ENCODE measurements around the gene IPO7. TPM values are rescaled to one million over a fixed set of nuclear protein-coding genes. Genes with fewer than 3 reads are reported as not detected.
A peak's percentile ranks its signal among the peaks of the same experiment; 100 is the strongest.

Gene IPO7
- total and polyA plus RNA-seq, 5 donors, result 30.8 to 131 (median 115) TPM

DNA sequence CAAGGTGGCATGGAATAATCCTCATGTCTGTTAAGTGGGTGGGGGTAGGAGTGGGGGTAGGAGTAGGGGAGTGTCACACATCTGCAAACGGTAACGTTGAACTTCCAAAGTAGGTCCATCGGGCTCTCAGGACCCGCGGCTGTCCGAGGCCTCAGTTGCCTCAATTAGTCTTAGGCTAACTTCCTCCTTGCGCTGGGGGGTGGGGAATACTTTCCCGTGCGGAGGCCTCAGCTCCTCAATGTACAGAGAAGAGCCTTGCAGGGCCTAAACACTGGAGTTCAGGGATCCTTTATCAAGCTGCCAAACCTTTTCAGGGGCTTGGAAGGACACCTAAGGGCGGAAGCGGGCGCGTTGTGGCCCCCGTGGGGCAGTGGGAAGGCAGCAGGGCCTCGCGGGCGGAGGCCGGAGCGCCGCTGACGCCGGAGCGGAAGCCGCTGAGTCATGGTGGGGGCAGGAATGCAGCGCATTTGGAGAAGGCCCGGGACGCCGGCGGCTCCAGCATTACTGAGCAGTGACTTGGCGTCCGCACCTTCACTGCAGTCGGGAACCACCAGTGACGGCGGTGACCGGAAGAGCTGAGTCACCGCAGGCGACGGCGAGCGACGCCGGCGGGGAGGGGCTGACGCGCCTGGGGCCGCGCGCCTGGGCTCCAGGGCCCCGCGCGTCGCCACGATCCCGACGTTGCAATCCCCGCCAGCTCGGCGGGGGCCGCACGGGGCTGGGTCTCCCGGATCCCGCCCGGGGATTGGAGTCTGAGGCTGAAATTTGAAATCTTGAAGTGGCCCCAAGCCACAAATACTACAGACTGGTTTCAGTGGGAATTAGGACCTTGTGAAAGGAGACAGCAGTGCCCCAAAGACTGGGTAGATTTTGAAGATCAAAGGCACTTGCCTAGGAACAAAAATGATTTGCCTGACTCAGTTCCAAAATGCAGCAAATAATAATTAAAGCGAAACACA lies 20.2 kb upstream of the IPO7 start:
- peak overlapping the region; percentile 99 for H3K27ac ChIP-seq (ENCODE audit: low read length)
- ATAC-seq (peak; percentile 98 to 99), DNase-seq (peak; percentile 98)
- no peaks in the 10 kb centered on the region for H3K27me3 ChIP-seq (ENCODE audit: control insufficient read depth, insufficient read depth)
- intact Hi-C loops (cut with DNase I), result loop anchor here in 2 of 4 donors (10.0 kb wide), 2 partner anchors 49 to 99 kb away; partner anchors contain the start of genes DENND5A (in 1 of the 2) and TMEM41B (in 1 of the 2)
- H3K4me1 ChIP-seq (ENCODE audit: control insufficient read depth, insufficient read depth, low read length), result no peaks in the 10 kb centered on the region
- no peaks in the 10 kb centered on the region for H3K9me3 ChIP-seq (ENCODE audit: control insufficient read depth, low read length)
- WGBS, result 4% methylated on average over 64 of the region's 64 CpGs
- peak overlapping the region; percentile 53 for H3K4me3 ChIP-seq (ENCODE audit: low read length)

- intact Hi-C loops (cut with DNase I), result loop anchor here in 2 of 4 donors (10.0 kb wide), 2 partner anchors 53 to 103 kb away; partner anchors contain the start of genes DENND5A (in 1 of the 2) and TMEM41B (in 1 of the 2)
- H3K27ac ChIP-seq (ENCODE audit: low read length), result no peak overlapping the region
These were observed 16.9 kb upstream of the IPO7 start for GRCh38 chr11:9367551-9367950.

DNA sequence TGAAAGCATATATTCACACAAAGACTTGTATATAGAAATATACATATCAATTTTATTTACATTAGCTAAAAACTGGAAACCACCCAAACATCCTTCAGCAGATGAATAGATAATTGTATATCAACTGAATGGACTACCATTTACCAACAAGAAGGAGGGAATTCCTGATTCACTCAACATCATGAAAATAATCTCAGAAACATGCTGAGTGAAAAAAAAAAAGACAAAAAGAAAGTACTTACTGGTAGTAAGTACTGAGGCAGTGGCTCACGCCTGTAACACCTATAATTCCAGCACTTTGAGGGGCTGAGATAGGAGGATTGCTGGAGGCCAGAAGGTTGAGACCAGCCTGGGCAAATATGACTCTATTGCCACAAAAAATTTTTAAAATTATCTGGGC lies 7.4 kb upstream of the IPO7 start:
- no peak for ATAC-seq
- WGBS, result 86% methylated on average over 1 of the region's 1 CpG
- no peaks in the 10 kb centered on the region for H3K27me3 ChIP-seq (ENCODE audit: control insufficient read depth, insufficient read depth)
- DNase-seq, result no peak
- no peak overlapping the region for H3K27ac ChIP-seq (ENCODE audit: low read length)
- no peaks in the 10 kb centered on the region for H3K9me3 ChIP-seq (ENCODE audit: control insufficient read depth, low read length)
- H3K4me1 ChIP-seq (ENCODE audit: control insufficient read depth, insufficient read depth, low read length), result no peaks in the 10 kb centered on the region
- no peak overlapping the region for H3K4me3 ChIP-seq (ENCODE audit: low read length)
- intact Hi-C loops (cut with DNase I), result no loop called here

More at GRCh38 chr11:9367551-9367950, 16.9 kb upstream of the IPO7 start:
- DNase-seq (no peak), ATAC-seq (no peak)
- WGBS, result 23% methylated on average over 2 of the region's 2 CpGs
- H3K27me3 ChIP-seq (ENCODE audit: control insufficient read depth, insufficient read depth), result no peaks in the 10 kb centered on the region
- no peaks in the 10 kb centered on the region for H3K9me3 ChIP-seq (ENCODE audit: control insufficient read depth, low read length)
- H3K4me1 ChIP-seq (ENCODE audit: control insufficient read depth, insufficient read depth, low read length), result no peaks in the 10 kb centered on the region
- no peak overlapping the region for H3K4me3 ChIP-seq (ENCODE audit: low read length)

GRCh38 chr11:9379041-9379440 lies 5.4 kb upstream of the IPO7 start:
- no peak for DNase-seq
- Histone ChIP-seq H3K4me3 (ENCODE audit: low read length) (no peak overlapping the region), H3K27me3 (ENCODE audit: control insufficient read depth, insufficient read depth) (no peaks in the 10 kb centered on the region), H3K27ac (ENCODE audit: low read length) (no peak overlapping the region), H3K9me3 (ENCODE audit: control insufficient read depth, low read length) (no peaks in the 10 kb centered on the region), H3K4me1 (ENCODE audit: control insufficient read depth, insufficient read depth, low read length) (no peaks in the 10 kb centered on the region)
- intact Hi-C loops (cut with DNase I), result no loop called here
- WGBS, result 87% methylated on average over 12 of the region's 12 CpGs
- ATAC-seq, result no peak

DNA sequence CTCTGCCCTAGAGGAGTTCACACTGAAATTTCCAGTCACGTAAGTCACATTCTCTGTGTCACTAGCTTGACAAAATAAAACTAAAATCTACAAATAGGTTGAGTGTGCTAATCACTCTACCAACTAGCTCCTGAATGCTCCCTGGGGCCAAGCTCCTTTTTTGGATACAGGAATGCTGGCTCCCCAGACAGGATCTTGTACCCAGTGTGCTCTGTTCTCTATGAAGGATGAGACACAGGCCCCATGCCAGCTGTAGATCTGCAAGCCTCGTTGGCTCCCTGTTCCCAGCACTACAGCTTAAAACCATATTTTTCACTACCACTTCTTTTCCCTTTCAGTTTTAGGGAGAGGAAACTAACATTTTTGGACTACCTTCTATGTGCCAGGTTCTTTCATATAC lies 3.7 kb upstream of the IPO7 start:
- 50% methylated on average over 2 of the region's 2 CpGs for WGBS
- intact Hi-C loops (cut with DNase I), result loop anchor here in 1 of 4 donors (10.0 kb wide), 1 partner anchor 66 kb away; the partner anchor contains the start of gene TMEM41B
- Histone ChIP-seq H3K9me3 (ENCODE audit: control insufficient read depth, low read length) (no peaks in the 10 kb centered on the region), H3K27me3 (ENCODE audit: control insufficient read depth, insufficient read depth) (no peaks in the 10 kb centered on the region), H3K4me3 (ENCODE audit: low read length) (no peak overlapping the region), H3K4me1 (ENCODE audit: control insufficient read depth, insufficient read depth, low read length) (no peaks in the 10 kb centered on the region), H3K27ac (ENCODE audit: low read length) (no peak overlapping the region)
- DNase-seq (peak in 1 of 3 donors; percentile 59), ATAC-seq (peak in 1 of 2 donors; percentile 46)

DNA sequence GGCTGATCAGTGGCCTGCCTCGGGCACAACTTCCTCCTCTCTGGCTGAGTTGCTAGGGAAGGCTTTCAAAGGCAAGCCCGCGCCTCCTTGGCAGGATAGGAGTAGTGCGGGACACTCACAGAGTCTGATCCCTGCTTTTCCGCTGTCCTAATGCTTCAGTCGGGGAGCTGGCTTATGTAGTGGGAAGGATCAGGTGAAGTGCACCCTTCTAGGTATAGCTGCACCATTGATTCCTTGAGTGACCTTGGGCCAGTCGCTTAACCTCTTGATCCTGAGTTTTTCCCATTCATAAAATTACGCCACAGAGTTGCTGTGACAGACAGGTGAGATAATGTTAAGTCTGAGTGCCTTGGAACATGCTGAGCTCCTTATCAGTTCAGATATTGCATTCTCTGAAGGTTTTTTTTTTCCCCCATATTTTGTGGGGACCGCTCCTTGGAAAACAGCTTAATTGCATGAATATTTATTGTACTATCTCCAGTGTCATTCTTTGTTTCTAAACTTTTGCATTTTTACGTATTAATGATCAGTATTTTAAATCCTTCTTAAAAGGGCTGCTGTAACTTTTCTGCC lies 961 bp downstream of the IPO7 start:
- DNase-seq, result no peak
- peaks cover 1% of the 10 kb centered on the region for H3K4me1 ChIP-seq (ENCODE audit: control insufficient read depth, insufficient read depth, low read length)

DNA sequence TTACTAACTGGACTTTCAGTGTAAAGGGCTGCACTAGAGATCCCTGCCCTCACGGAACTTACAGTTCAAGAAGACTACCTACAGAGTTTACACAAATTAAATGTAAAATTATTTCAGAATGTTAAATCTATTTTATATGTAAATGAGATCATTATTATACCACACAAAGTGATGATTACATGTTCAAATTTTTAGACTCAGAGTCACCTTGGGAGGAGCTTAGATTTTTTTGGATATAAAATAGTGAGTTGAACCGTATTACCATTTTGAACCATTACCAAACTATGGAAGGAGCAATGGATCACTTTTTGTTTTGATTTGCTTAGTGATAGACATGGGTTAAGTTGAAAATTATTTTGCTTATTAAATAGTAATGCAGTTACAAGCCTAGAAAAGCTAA lies 1.6 kb downstream of the IPO7 start:
- intact Hi-C loops (cut with DNase I), result loop anchor here in 1 of 4 donors (10.0 kb wide), 1 partner anchor 71 kb away; the partner anchor contains the start of gene TMEM41B
- DNase-seq, result no peak

More for the DNA sequence above, 961 bp downstream of the IPO7 start:
- peak overlapping the region; percentile 78 for H3K27ac ChIP-seq (ENCODE audit: low read length)
- no peaks in the 10 kb centered on the region for H3K9me3 ChIP-seq (ENCODE audit: control insufficient read depth, low read length)
- peak; percentile 58 to 69 for ATAC-seq
- intact Hi-C loops (cut with DNase I), result loop anchor here in 1 of 4 donors (10.0 kb wide), 1 partner anchor 71 kb away; the partner anchor contains the start of gene TMEM41B
- no peaks in the 10 kb centered on the region for H3K27me3 ChIP-seq (ENCODE audit: control insufficient read depth, insufficient read depth)
- 7% methylated on average over 10 of the region's 10 CpGs for WGBS
- peak overlapping the region; percentile 67 for H3K4me3 ChIP-seq (ENCODE audit: low read length)

DNA sequence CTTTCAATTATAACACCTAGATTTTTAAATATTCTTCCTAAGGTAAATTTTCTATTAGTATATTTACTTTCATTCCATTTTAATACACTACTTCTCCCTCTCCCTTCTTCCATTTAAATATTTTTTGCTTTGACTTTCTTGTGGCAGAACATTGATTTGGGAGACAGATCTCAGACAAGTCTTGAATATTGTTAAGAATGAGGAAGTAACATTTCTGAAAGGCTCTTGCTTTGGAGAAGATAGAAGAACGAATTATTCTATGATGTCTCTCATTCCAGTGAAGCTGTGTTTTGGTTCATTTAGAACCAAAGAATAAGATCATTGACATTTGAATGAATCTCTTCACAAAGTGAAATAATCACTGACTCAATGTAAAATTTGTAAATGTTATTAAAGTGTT lies 2.4 kb downstream of the IPO7 start:
- ATAC-seq (no peak), DNase-seq (no peak)
- intact Hi-C loops (cut with DNase I), result loop anchor here in 1 of 4 donors (10.0 kb wide), 1 partner anchor 72 kb away; the partner anchor contains the start of gene TMEM41B
- WGBS, result 29% methylated on average over 1 of the region's 1 CpG
- H3K27me3 ChIP-seq (ENCODE audit: control insufficient read depth, insufficient read depth), result no peaks in the 10 kb centered on the region
- H3K4me3 ChIP-seq (ENCODE audit: low read length), result no peak overlapping the region
- no peak overlapping the region for H3K27ac ChIP-seq (ENCODE audit: low read length)
- peaks cover 1% of the 10 kb centered on the region for H3K4me1 ChIP-seq (ENCODE audit: control insufficient read depth, insufficient read depth, low read length)
- no peaks in the 10 kb centered on the region for H3K9me3 ChIP-seq (ENCODE audit: control insufficient read depth, low read length)

More for the DNA sequence above, 1.6 kb downstream of the IPO7 start:
- ATAC-seq, result no peak
- Histone ChIP-seq H3K4me3 (ENCODE audit: low read length) (peak overlapping the region; percentile 67), H3K9me3 (ENCODE audit: control insufficient read depth, low read length) (no peaks in the 10 kb centered on the region), H3K27me3 (ENCODE audit: control insufficient read depth, insufficient read depth) (no peaks in the 10 kb centered on the region), H3K4me1 (ENCODE audit: control insufficient read depth, insufficient read depth, low read length) (peaks cover 1% of the 10 kb centered on the region), H3K27ac (ENCODE audit: low read length) (no peak overlapping the region)
- 53% methylated on average over 2 of the region's 2 CpGs for WGBS

DNA sequence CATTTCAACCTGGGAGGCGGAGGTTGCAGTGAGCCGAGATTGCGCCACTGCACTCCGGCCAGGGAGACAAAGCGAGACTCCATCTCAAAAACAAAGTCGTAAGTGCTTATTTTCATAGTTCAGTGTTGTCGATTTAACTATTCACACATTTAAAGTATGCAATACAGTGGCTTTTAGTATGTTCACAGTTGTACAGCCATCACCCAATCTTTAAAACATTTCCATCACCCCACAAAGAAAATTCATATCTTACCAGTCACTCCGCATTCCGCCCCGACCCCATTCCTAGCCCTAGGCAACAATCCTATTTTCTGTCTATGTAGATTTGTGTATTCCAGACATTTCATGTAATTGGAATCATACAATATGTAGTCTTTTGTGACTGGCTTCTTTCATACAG lies 11.9 kb downstream of the IPO7 start:
- 91% methylated on average over 10 of the region's 10 CpGs for WGBS
- DNase-seq, result no peak
- Histone ChIP-seq H3K27me3 (ENCODE audit: control insufficient read depth, insufficient read depth) (no peaks in the 10 kb centered on the region), H3K4me3 (ENCODE audit: low read length) (no peak overlapping the region), H3K4me1 (ENCODE audit: control insufficient read depth, insufficient read depth, low read length) (peaks cover 1% of the 10 kb centered on the region), H3K27ac (ENCODE audit: low read length) (no peak overlapping the region), H3K9me3 (ENCODE audit: control insufficient read depth, low read length) (no peaks in the 10 kb centered on the region)
- intact Hi-C loops (cut with DNase I), result no loop called here
- ATAC-seq, result no peak

DNA sequence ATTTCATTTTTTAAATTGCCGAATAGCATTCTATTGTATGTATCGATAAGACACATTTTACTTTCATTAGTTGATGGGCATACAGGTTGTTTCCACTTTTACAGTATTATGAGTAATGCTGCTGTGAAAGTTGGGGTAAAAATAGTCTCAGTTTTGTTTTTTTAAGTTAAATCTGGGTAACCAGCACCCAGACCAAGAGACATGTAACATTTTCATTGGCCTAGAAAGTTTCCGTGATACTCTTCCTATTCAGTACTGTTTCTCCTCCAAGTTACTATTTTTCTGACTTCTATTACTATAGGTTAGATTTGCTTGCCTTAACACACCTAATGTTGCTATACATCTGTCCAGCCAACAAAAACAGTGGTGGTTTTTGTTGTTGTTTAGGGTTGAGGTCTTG lies 12.3 kb downstream of the IPO7 start:
- H3K27ac ChIP-seq (ENCODE audit: low read length), result no peak overlapping the region
- no peak for ATAC-seq
- whole genome bisulfite sequencing, result 93% methylated on average over 3 of the region's 3 CpGs
- H3K4me3 ChIP-seq (ENCODE audit: low read length), result no peak overlapping the region
- H3K4me1 ChIP-seq (ENCODE audit: control insufficient read depth, insufficient read depth, low read length), result peaks cover 1% of the 10 kb centered on the region
- no peaks in the 10 kb centered on the region for H3K9me3 ChIP-seq (ENCODE audit: control insufficient read depth, low read length)
- DNase-seq, result no peak
- intact Hi-C loops (cut with DNase I), result no loop called here
- no peaks in the 10 kb centered on the region for H3K27me3 ChIP-seq (ENCODE audit: control insufficient read depth, insufficient read depth)
